GM19468 (cell line): ENCODE measurements around the gene TTC31.

Experiments used
- ATAC-seq: cut with Tn5 transposase; IDR thresholded peaks from one replicate; pipeline ENCODE4 v1.9.1; 2021; ENCODE audit warnings: mild to moderate bottlenecking, moderate library complexity, moderate number of reproducible peaks; ENCODE audit not compliant: unreplicated experiment; ENCODE audit errors: extremely low read depth

The TTC31 gene

DNA sequence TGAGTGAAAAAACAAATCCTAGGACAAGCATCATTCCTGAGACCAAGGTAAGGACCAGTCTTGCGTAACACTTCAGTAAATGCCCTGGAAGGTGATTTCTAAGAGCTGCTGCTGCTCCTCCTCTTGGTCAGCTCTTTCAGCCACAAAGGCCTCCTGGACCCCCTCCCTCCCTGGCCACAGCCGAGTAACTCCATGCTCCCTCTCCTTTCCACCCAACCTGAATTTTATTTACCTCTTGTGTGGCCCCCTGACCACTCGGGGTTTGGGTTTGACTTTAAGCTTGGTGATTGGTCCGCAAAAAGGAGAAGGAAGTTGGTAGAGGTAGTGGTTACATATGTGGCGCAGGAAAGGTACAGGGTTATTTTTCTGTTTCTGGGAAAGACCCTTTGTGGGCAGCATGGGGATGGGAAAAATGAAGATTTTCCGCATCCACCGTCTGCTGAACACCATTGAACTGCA is 56.0 kb downstream of the TTC31 start:
- ATAC-seq = no peak

DNA sequence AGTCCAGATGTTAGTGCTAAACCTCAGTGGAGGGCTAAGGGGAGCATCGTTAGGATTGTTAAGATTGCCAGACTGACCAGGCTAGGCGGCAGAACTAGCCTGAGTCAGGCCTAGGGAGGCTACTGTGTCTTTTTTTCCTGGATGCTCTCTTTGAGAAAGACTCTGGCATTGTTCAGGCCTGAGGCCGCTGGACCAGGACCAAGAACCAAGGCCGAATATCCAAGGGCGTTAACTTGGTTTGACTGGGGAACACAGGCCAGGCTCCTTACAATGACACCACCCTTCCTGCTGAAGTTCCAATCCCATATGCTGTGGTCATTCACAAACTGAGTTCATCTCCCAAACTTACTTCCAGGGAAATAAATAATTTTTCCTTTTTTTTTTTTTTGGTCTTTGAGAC is 57.4 kb downstream of the TTC31 start:
- ATAC-seq = no peak

DNA sequence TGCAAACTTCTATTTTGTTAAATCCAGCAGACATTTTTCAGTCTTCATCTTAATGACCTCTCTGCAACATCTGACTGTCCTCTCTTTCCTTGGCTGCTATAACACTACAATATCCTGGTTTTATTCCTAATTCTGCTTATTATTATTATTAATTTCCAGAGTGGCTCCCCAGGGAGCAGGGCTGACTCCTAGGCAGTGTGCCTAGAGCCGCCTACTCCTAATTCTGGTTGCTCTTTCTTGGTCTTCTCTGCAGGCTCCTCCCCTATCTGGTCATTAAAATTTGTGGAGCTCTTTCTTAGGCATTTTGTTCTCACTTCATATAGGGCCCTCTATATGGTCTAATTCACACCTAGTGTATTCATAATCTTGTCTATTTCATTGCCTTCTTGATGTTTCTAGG is 60.1 kb downstream of the TTC31 start:
- no peak for ATAC-seq
